Left lobe of liver (tissue), 2 donors: ENCODE results near the gene MIA2. TPM values are rescaled to one million over a fixed set of nuclear protein-coding genes. Genes with fewer than 3 reads are reported as not detected.
"Not testable (repeated sequence)": the region's sequence is repeated elsewhere in the genome, so short reads cannot be mapped to it uniquely, and the experiment has no call there.

Source experiments
- ATAC-seq: fragments of 200-7000 bp; cut with Tn5 transposase; one replicate; pipeline ENCODE4 v1.9.1; 2020; ENCODE audit warnings: mild to moderate bottlenecking, moderate library complexity
- DNase-seq: peaks from one replicate; pipeline ENCODE4 v3.0.0-alpha.2; 2020; ENCODE audit warnings: low spot score
- total RNA-seq: library from RNA; stranded (reverse); gene quantifications from one replicate; pipeline ENCODE4 v1.2.1, GENCODE V29; 2021
- donor health status: DM: no; HTN: no; CAD: no; lungs with moderate emphysema.
- donor health status: DM: no; HTN: yes; CAD: no.

MIA2 gene, protein sequence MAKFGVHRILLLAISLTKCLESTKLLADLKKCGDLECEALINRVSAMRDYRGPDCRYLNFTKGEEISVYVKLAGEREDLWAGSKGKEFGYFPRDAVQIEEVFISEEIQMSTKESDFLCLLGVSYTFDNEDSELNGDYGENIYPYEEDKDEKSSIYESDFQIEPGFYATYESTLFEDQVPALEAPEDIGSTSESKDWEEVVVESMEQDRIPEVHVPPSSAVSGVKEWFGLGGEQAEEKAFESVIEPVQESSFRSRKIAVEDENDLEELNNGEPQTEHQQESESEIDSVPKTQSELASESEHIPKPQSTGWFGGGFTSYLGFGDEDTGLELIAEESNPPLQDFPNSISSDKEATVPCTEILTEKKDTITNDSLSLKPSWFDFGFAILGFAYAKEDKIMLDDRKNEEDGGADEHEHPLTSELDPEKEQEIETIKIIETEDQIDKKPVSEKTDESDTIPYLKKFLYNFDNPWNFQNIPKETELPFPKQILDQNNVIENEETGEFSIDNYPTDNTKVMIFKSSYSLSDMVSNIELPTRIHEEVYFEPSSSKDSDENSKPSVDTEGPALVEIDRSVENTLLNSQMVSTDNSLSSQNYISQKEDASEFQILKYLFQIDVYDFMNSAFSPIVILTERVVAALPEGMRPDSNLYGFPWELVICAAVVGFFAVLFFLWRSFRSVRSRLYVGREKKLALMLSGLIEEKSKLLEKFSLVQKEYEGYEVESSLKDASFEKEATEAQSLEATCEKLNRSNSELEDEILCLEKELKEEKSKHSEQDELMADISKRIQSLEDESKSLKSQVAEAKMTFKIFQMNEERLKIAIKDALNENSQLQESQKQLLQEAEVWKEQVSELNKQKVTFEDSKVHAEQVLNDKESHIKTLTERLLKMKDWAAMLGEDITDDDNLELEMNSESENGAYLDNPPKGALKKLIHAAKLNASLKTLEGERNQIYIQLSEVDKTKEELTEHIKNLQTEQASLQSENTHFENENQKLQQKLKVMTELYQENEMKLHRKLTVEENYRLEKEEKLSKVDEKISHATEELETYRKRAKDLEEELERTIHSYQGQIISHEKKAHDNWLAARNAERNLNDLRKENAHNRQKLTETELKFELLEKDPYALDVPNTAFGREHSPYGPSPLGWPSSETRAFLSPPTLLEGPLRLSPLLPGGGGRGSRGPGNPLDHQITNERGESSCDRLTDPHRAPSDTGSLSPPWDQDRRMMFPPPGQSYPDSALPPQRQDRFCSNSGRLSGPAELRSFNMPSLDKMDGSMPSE (N-terminal part only)
- total RNA-seq: 83.9 TPM

DNA sequence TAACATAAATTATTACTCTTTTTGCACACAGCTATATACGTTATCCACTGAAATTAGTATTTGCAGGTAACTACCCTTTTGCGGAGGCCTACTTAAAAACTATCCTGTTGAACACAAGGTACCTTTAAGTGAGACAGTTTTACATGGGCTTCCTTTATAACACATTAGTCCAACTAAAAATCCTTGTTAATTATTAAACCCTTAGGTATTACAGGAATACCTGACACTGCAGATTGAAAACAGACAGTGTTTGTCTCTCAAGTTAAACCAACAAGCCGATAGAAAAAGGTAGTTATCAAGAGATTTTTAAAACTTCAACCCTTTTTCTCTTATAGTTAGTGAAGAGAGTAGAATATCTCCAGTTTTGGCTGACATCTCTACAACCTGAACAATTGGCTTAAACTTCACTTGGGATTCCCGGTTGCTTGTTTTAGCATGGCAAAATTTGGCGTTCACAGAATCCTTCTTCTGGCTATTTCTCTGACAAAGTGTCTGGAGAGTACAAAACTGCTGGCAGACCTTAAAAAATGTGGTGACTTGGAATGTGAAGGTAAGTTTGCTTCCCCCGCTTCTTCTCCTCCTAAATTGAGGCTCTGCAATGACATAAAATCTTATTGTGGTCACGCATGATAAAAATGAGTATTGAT, at the start of gene MIA2:
Gene MIA2, plus strand, starts transcription at position 236 of the 647 bp plus-strand sequence. Its CDS starts 200 bp downstream, at position 436.
- no peak for DNase-seq
- peak; percentile 84 for ATAC-seq

DNA sequence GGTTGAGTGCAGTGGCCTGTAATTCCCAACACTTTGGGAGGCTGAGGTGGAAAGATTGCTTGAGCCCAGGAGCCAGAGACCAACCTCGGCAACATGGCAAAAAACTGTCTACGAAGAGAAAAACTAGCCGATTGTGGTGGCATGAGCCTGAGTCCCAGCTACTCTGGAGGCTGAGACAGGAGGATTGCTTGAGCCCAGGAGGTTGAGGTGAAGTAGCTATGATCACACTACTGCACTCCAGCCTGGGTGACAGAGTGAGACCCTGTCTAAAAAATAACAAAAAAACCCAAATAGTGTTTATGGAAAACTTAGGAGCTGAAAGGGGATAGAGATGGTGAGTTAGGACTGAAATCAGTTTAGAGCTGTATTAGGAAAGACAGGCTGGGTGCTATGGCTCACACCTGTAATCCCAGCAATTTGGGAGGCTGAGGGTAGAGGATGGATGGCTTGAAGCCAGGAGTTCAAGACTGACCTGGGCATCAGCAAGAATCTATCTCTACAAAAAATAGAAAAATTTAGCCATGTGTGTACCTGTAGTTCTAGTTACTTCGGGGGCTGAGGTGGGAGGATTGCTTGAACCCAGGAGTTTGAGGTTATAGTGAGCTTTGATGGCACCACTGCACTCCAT, 49.0 kb upstream of the MIA2 start:
- DNase-seq (no peak), ATAC-seq (no peak)

DNA sequence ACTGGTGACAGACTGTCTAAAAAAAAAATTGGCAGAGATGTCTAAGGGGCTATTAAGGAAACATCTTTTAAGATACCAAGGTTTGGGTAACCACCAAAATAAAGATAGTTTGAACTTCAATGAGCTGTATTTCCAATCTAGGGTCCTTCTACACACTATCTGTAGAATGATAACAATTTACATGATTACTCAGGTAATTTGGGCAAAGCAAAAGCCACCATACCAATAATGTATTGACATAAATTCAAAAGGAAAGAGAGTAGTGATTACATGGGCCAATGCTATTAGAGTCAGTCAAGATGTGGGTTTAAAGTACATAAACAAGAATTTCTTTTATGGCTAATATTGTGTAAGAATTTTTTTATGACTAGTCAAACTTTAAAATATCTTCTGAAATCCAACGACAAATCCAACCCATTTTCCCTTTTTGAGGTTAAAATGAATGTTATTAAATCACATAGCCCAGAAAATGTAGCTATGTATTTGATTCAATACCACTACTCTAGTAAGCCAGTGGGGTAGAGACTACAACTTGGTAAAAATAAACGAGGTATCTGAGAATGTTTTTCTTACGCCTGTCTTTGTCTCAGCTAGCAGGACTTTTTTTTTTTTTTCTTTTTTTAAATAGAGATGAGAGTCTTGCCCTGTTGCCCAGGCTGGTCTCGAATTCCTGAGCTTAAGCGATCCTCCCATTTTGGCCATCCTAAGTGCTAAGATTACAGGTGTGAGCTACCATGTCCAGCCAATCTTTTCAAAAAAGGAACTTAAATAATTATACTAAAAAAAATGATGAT, 48.3 kb upstream of the MIA2 start:
- no peak for DNase-seq
- ATAC-seq: no peak

DNA sequence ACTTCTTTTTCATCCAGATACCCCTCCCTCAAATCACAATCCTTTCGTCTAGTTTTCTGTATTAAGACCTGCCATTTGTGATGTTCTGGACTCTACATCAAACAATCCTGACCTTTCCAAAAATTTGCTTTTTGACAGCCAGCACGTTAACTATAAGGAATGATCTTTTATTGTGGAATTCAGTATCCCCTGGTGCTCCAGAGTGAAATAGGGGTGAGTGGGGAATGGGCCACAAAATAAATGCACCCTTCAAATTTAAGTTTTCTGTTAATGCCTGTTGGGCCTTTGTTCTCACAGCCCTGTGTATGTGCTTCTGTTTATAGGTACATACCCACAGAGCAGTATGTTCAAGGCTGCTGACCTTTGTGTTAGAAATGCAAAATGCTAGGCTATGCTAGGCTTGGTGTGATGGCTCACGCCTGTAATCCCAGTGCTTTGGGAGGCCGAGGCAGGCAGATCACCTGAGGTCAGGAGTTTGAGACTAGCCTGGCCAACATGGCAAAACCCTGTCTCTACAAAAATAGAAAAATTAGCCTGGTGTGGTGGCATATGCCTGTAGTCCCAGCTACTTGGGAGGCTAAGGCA, 46.7 kb upstream of the MIA2 start:
- no peak for ATAC-seq

DNA sequence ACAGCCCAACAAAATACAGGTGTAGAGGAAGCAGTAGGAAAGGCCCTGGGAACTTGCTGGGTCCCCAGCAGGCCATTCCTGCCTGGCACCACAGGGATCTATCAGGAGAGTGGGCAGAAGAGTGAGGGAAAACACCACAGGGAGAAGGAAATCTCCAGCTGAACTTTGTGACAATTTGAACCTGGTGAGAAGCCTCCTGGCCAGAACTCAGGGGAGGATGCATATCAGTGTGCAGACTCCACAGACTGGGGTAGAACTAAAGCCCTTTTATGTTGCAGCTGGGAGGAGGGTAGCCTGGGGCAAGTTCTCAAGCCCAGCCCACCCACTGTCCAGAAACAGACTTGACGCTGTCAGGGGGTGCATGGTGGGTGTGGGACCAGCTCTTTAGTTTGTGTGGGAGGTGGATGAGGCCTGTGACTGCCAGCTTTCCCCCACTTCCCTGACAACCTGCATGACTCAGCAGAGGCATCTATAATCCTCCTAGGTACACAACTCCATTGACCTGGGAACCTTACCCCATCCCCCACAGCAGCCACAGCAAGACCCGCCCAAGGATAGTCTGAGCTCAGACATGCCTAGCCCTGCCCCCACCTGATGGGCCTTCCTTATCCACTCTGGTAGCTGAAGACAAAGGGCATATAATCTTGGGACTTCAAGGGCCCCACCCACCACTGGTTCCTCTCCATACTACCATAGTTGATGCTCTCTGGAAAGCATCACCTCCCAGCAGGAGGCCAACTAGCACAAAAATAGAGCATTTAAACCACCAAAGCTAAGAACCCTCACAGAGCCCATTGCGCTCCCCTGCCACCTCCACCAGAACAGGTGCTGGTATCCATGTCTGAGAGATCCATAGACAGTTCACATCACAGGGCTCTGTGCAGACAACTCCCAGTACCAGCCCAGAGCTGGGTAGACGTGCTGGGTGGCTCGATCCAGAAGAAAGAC, 29.8 kb upstream of the MIA2 start:
- DNase-seq (no peak), ATAC-seq (no peak)

More for the DNA sequence above, 46.7 kb upstream of the MIA2 start:
- no peak for DNase-seq

DNA sequence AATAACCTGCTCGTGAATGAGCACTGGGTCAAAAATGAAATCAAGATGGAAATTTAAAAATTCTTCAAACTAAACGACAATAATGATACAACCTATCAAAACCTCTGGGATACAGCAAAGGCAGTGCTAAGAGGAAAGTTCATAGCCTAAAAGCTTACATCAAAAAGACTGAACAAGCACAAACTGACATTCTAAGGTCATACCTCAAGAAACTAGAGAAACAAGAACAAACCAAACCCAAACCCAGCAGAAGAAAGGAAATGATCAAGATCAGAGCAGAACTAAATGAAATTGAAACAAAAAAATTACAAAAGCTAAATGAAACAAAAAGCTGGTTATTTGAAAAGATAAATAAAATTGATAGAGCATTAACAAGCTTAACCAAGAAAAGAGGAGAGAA, 26.3 kb upstream of the MIA2 start:
- ATAC-seq, DNase-seq: not testable (repeated sequence)

DNA sequence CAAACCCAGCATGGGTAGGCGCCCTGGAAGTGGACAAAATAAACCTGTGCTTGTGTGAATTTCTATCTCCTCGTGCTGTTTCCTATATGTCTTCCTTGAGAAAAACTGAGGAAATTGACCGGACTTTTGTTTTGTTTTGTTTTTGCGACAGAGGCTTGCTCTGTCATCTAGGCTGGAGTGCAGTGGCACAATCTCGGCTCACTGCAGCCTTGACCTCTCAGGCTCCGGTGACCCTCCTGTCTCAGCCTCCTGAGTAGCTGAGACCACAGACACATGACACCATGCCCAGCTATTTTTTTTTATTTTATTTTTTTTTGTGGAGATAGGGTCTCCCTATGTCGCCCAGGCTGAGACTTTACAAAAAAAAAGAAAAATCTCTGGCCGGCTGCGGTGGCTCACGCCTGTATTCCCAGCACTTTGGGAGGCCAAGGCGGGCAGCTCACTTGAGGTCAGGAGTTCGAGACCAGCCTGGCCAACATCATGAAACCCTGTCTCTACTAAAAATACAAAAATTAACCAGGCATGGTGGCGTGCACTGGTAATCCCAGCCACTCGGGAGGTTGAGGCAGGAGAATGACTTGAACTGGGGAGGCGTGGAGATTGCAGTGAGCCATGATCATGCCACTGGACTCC, 22.5 kb upstream of the MIA2 start:
- ATAC-seq: no peak
- no peak for DNase-seq

DNA sequence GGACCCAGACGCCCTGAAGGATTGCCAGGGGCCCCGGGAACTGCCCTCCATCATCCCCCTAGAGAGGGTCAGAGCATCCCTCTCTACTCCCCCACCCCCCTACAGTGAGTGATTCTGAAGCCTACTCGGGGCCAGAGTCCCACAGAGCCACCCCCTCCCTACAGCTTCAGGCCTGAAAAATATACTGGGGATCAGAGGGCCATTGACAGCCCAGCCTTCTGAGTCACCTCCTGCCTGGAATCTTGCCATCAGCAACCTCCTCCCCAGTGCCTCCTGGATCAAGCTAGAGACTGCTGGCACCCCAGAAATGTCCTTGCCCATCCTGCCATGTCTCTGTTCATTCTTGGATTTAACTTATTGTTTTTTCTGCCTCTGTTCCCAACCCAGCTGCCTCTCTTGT, 21.7 kb upstream of the MIA2 start:
- ATAC-seq (no peak), DNase-seq (no peak)

DNA sequence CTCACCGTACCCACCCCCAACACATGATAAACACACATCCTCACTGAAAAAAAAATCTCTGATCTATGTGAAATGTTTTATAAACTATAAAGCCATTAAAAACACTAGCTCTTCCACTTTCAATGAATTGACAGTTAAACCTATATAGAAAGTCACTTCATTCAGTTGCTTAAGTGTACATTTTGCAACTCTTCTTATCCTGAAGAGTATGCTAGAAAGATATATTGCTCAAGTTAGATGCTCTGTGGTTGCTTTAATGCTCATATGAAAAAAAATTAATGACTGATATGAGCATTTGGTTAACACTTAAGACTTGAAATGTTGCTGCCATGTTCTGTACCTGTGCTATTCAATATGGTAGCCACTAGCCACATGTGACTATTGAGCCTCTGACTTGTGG, 21.0 kb upstream of the MIA2 start:
- DNase-seq (no peak), ATAC-seq (no peak)

DNA sequence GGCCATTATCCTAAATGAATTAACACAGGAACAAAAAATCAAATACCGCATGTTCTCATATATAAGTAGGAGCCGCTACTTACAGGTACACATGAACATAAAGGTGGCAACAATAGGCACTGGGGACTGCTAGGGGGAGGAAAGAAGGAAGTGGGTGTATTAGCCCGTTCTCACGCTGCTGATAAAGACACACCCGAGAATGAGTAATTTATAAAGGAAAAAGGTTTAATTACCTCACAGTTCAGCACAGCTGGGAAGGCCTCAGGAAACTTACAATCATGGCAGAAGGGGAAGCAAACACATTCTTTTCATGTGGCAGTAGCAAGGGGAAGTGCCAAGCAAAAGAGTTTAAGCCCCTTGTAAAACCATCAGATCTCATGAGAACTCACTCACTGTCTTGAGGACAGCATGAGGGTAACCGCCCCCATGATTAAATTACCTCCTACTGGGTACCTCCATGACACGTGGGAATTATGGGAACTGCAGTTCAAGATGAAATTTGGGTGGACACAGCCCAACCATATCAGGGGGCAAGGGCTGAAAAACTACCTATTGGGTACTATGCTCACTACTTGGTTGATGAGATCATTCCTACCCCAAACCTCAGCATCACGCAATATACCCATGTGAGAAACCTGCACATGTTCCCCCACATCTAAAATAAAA, 16.4 kb upstream of the MIA2 start:
- DNase-seq (no peak), ATAC-seq (no peak)

DNA sequence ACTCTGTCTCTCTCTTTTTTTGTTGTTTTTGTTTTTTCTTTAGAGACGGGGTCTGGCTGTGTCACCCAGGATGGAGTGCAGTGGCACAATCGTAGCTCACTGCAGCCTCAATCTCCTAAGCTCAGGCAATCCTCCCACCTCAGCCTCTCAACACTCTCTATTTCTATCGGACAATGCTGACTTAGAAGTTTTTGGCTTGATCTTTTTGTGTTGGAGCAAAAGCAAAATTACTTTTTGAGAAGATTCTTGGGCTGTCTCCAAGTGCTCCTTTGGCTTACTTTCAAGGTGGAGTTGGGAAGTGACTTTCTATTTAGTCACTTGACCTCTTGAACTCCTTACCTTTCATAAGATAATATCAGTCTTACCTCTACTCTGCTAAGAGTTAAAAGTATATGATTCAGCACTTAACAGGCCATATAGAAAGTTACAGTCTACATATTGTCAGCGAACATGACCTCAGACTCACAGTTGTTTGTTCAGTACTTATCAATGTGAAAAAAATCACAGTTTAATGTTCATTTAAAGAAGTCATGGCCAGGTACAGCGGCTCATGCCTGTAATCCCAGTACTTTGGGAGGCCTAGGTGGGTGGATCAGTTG, 15.4 kb upstream of the MIA2 start:
- DNase-seq: no peak
- ATAC-seq: no peak

DNA sequence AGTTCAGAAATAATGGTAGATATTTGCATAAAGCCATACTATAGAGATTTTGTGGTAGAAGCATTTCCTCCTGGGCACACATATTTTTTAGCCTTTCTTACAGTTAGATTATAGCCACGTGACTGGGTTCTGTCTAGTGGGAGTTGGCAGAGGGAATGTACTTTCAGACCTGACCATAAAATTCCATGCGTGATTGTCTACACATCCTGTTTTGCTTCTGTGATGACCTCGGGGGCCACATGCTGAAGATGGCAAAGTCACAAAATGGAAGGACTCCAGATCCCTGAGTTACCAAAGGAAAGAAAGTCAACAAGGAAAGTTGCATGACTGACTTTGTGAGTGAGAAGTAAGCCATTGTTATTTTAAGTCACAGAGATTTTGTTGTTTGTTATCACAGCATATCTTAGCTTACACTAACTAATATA, 14.6 kb upstream of the MIA2 start:
- DNase-seq (no peak), ATAC-seq (no peak)

DNA sequence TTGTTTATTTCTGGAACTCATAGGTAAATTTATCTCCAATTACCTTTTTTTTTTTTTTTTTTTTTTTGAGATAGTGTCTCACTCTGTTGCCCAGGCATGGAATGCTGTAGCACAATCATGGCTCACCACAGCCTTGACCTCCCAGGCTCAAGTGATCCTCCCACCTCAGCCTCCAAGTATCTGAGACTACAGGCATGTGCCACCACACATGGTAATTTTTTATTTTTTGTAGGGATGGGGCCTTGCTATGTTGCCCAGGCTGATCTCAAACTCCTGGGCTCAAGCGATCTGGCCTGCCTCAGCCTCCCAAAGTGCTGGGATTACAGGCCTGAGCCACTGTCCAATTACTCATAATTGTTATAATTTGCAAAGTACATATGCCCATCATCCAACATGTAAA, 13.2 kb upstream of the MIA2 start:
- DNase-seq, ATAC-seq: not testable (repeated sequence)

DNA sequence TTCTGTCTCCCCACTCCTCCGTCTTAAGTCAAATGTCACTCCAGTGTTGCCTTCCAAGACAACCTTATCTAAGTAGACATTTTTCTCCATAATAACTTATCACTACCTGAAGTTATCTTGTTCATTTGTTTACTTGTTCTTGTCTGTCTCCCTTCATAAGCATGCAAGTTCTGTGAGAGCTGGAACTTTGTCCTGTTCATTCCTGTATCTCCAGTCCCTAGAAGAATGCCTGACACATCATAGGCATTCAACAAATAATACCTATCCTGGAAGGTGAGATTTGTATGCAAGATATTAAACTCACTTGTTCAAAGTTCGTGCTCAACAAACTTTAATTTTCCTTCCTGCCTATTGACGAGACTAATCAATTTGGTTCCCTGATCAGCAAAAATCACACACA, 5.7 kb upstream of the MIA2 start:
- DNase-seq (no peak), ATAC-seq (no peak)

DNA sequence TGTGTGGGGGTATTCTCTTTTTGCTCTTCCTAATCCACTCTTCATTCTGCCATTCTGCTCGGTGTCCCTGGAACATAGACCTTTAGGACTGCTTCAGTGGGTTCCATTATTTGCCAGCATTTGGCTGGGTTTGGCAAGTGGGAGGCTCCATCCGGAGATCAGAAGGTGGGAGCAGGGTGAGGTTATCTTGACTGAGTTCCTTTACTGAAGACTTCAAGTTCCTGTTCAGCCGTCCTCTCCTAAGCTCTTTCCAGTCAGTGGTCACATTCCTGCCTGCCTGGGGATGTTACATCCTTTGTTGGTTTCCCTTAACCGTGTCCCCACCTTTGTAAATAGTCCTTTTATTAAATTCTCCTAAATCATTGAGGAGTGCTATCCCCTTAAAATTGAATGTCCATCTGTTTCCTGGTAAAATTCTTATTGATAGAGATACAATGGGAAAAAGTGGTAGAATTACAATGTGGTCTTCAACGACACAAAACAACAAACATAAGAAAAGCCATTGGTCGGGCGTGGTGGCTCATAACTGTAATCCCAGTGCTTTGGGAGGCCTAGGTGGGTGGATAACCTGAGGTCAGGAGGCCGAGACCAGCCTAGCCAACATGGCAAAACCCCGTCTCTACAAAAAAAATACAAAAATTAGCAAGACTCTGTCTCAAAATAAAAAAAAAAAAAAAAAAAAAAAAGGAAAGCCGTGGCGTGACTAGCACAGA, 5.0 kb upstream of the MIA2 start:
- DNase-seq (no peak), ATAC-seq (no peak)

DNA sequence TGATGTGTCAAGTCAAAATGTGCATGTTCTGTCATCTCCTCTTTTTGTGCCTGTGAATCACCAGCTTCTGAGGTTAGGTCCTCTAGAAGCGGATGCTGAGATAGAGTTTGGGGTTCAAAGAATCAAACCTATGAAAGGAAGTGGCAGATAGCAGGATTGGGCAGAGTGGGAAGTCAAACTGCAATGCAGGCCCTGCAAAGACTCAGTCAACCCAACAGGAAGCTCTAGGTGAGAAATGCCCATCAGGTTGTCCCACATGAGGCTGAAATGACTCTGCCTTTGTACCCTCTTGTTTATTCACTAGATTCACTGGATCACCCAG, 4.5 kb upstream of the MIA2 start:
- DNase-seq (no peak), ATAC-seq (no peak)
